PC-3 (cell line): Measurements from ENCODE around the gene MDH1. TPM values are rescaled to one million over a fixed set of nuclear protein-coding genes. Genes with fewer than 3 reads are reported as not detected.

ENCODE experiments used
- ATAC-seq: fragments of 200-7000 bp; cut with Tn5 transposase; 2 replicates; pipeline ENCODE4 v1.9.1; 2020; ENCODE audit warnings: mild to moderate bottlenecking, moderate library complexity
- BruUV-seq: library from RNA; stranded (reverse); fragments of 400-500 nt; replicated peaks from 2 replicates; lab custom pipeline; 2021; lab: Mats Ljungman, UMichigan
- CTCF ChIA-PET: fragments of 300-600 bp; sonication (Branson Sonifier 250); formaldehyde crosslinking; loops from one replicate; lab custom pipeline; 2022; ENCODE audit warnings: antibody characterized with exemption; lab: Charles Lee
- POLR2A ChIA-PET: fragments of 300-600 bp; sonication (Branson Sonifier 250); formaldehyde crosslinking; loops from one replicate; lab custom pipeline; 2022; ENCODE audit warnings: antibody characterized with exemption; ENCODE audit not compliant: unreplicated experiment; lab: Charles Lee
- DNase-seq: peaks from one replicate; pipeline ENCODE4 v3.0.0-alpha.2; 2015
- H2AFZ ChIP-seq: fragments of 300-600 bp; sonication (generic); 2 replicates; pipeline ENCODE4 v1.6.0; 2016; ENCODE audit warnings: antibody characterized with exemption, low read length
- H3F3A ChIP-seq: fragments of 300-600 bp; sonication (generic); one replicate; pipeline ENCODE4 v1.6.0; 2017; ENCODE audit warnings: antibody characterized with exemption, low read length, control low read depth, mild to moderate bottlenecking; ENCODE audit not compliant: unreplicated experiment
- H3K27ac ChIP-seq: fragments of 300-600 bp; sonication (generic); 2 replicates; pipeline ENCODE4 v1.5.1; 2016; ENCODE audit warnings: mild to moderate bottlenecking, low read length
- H3K27me3 ChIP-seq: fragments of 300-600 bp; sonication (generic); 2 replicates; pipeline ENCODE4 v1.6.1; 2016; ENCODE audit warnings: low read length, mixed read lengths
- H3K36me3 ChIP-seq: fragments of 300-600 bp; sonication (generic); 2 replicates; pipeline ENCODE4 v1.6.1; 2016; ENCODE audit warnings: low read depth, mixed run types, low read length, mixed read lengths
- H3K4me1 ChIP-seq: fragments of 300-600 bp; sonication (generic); 2 replicates; pipeline ENCODE4 v1.5.1; 2016; ENCODE audit warnings: low read length; ENCODE audit not compliant: insufficient read depth
- H3K4me2 ChIP-seq: fragments of 300-600 bp; sonication (generic); 2 replicates; pipeline ENCODE4 v1.6.0; 2016; ENCODE audit warnings: low read length
- H3K4me3 ChIP-seq: fragments of 300-600 bp; sonication (generic); 2 replicates; pipeline ENCODE4 v1.5.1; 2016; ENCODE audit warnings: mild to moderate bottlenecking, low read length, mixed read lengths
- H3K79me2 ChIP-seq: fragments of 300-600 bp; sonication (generic); 2 replicates; pipeline ENCODE4 v1.6.1; 2017; ENCODE audit warnings: low read length, mixed read lengths
- H3K9ac ChIP-seq: fragments of 300-600 bp; sonication (generic); 2 replicates; pipeline ENCODE4 v1.6.0; 2016; ENCODE audit warnings: mild to moderate bottlenecking, low read length
- H3K9me2 ChIP-seq: fragments of 300-600 bp; sonication (generic); replicated peaks from 2 replicates; pipeline ENCODE4 v1.6.1; 2016; ENCODE audit warnings: mixed run types, low read length, mixed read lengths
- H3K9me3 ChIP-seq: fragments of 300-600 bp; sonication (generic); 2 replicates; pipeline ENCODE4 v1.6.1; 2016; ENCODE audit warnings: low read length, mixed read lengths
- H4K20me1 ChIP-seq: fragments of 300-600 bp; sonication (generic); 2 replicates; pipeline ENCODE4 v1.6.1; 2016; ENCODE audit warnings: low read length, mixed read lengths
- CTCF ChIP-seq: fragments of 300-600 bp; sonication (generic); conservative IDR thresholded peaks from 2 replicates; pipeline ENCODE4 v1.5.1; 2017; ENCODE audit warnings: antibody characterized with exemption, low read depth, mild to moderate bottlenecking, low read length
- EZH2 ChIP-seq: fragments of 300-600 bp; sonication (generic); IDR thresholded peaks from one replicate; pipeline ENCODE4 v1.6.1; 2017; ENCODE audit warnings: antibody characterized with exemption, mild to moderate bottlenecking, low read length; ENCODE audit not compliant: unreplicated experiment
- EZH2phosphoT487 ChIP-seq: fragments of 300-600 bp; sonication (generic); IDR thresholded peaks from 2 replicates; pipeline ENCODE4 v1.6.1; 2018; ENCODE audit warnings: mild to moderate bottlenecking, antibody characterized with exemption, low read length, borderline replicate concordance
- intact Hi-C: fragments of 100-400 bp; cut with micrococcal nuclease; formaldehyde crosslinking; loops from 2 replicates; pipeline ENCODE4 v1.9.0; 2023
- total RNA-seq: library from RNA; depleted of rRNA; stranded (reverse); fragments of >200 nt; gene quantifications from 2 replicates; pipeline ENCODE4 v1.2.3, GENCODE V29; 2014

MDH1 gene
- total RNA-seq, 1 experiment from 2014 or later: 304 TPM

- Histone ChIP-seq H3K9me2 (no peaks in the 10 kb centered on the region), H3K4me2 (no peak overlapping the region), H3K4me1 (peaks cover 12% of the 10 kb centered on the region), H3K27me3 (no peaks in the 10 kb centered on the region), H3K9ac (no peak overlapping the region), H2AFZ (no peak overlapping the region), H3K79me2 (peaks cover 38% of the 10 kb centered on the region), H3F3A (no peaks in the 10 kb centered on the region), H3K9me3 (no peaks in the 10 kb centered on the region), H3K4me3 (no peak overlapping the region), H4K20me1 (no peaks in the 10 kb centered on the region), H3K27ac (no peak overlapping the region), H3K36me3 (no peaks in the 10 kb centered on the region)
- DNase-seq (no peak), ATAC-seq (no peak)
- no TSS peak for BruUV-seq
- TF ChIP-seq EZH2 (no peak), EZH2phosphoT487 (no peak), CTCF (no peak)
- POLR2A ChIA-PET: no interaction called here
- CTCF ChIA-PET: no interaction called here
- intact Hi-C loops: no loop called here
Observed at GRCh38 chr2:63582873-63583272, 5.9 kb upstream of the MDH1 start.

GRCh38 chr2:63587814-63588384 is 864 bp upstream of the MDH1 start:
- intact Hi-C loops: loop anchor here (1.0 to 5.0 kb wide), 5 partner anchors 27 to 304 kb away; partner anchors contain the start of gene UGP2
- no peak; the same call in 1 of the 2 replicates for ATAC-seq

More at GRCh38 chr2:63587814-63588384, 864 bp upstream of the MDH1 start:
- Histone ChIP-seq H3K27ac (peak overlapping the region; percentile 73), H3K36me3 (no peaks in the 10 kb centered on the region; the same call in 1 of the 2 replicates), H3K9ac (peak overlapping the region; percentile 82), H3K9me3 (no peaks in the 10 kb centered on the region), H3K27me3 (no peaks in the 10 kb centered on the region), H3K79me2 (peaks cover 68% of the 10 kb centered on the region), H4K20me1 (no peaks in the 10 kb centered on the region; the same call in 1 of the 2 replicates), H2AFZ (peak overlapping the region; percentile 97), H3K4me3 (peak overlapping the region; percentile 82), H3K4me1 (peaks cover 29% of the 10 kb centered on the region), H3F3A (no peaks in the 10 kb centered on the region), H3K9me2 (no peaks in the 10 kb centered on the region), H3K4me2 (peak overlapping the region; percentile 89)
- no peak for TF ChIP-seq EZH2
- TF ChIP-seq CTCF: no peak
- TF ChIP-seq EZH2phosphoT487: no peak
- ChIA-PET CTCF (interaction anchor here (0.9 kb wide), 1 partner anchor 111 kb away, joined by 3 read pairs; no protein-coding TSS in a partner anchor), POLR2A (interaction anchor here (0.5 to 0.9 kb wide), 4 partner anchors 27 to 541 kb away, joined by 3 to 6 read pairs (median 3); partner anchors contain the start of gene UGP2)
- peak; percentile 21 for DNase-seq
- BruUV-seq: TSS peak; percentile 41
